KOPT-K1 (cell line): ENCODE results near the gene GUCY1A2.
"Not testable (repeated sequence)": the region's sequence is repeated elsewhere in the genome, so short reads cannot be mapped to it uniquely, and the experiment has no call there.

Source experiments
- H3K27ac ChIP-seq: fragments of 200-600 bp; sonication (generic); 2 replicates; pipeline ENCODE4 v1.5.1; 2016; ENCODE audit warnings: antibody characterized with exemption, mild to moderate bottlenecking, low read depth, low read length; ENCODE audit not compliant: poor library complexity, severe bottlenecking
- H3K36me3 ChIP-seq: fragments of 200-600 bp; sonication (generic); 2 replicates; pipeline ENCODE4 v1.5.1; 2017; ENCODE audit warnings: antibody characterized with exemption, mild to moderate bottlenecking, low read length, moderate library complexity; ENCODE audit not compliant: insufficient read depth
- H3K9me3 ChIP-seq: fragments of 200-600 bp; sonication (generic); 2 replicates; pipeline ENCODE4 v1.5.1; 2017; ENCODE audit warnings: antibody characterized with exemption, low read length, mild to moderate bottlenecking; ENCODE audit not compliant: insufficient read depth, poor library complexity, severe bottlenecking

Gene GUCY1A2

GRCh38 chr11:106794058-106794457 is 224.2 kb downstream of the GUCY1A2 start:
- H3K9me3 ChIP-seq, result no peaks in the 10 kb centered on the region
- H3K36me3 ChIP-seq, result no peaks in the 10 kb centered on the region
- H3K27ac ChIP-seq, result no peak overlapping the region

GRCh38 chr11:106789406-106789805 is 228.9 kb downstream of the GUCY1A2 start:
- Histone ChIP-seq H3K9me3 (no peaks in the 10 kb centered on the region), H3K27ac (no peak overlapping the region), H3K36me3 (no peaks in the 10 kb centered on the region)

GRCh38 chr11:106787454-106787853 is 230.8 kb downstream of the GUCY1A2 start:
- Histone ChIP-seq H3K27ac (no peak overlapping the region), H3K9me3 (no peaks in the 10 kb centered on the region), H3K36me3 (no peaks in the 10 kb centered on the region)

GRCh38 chr11:106785913-106786650 is 232.2 kb downstream of the GUCY1A2 start:
- Histone ChIP-seq H3K27ac (no peak overlapping the region), H3K9me3 (no peaks in the 10 kb centered on the region), H3K36me3 (no peaks in the 10 kb centered on the region)

GRCh38 chr11:106777302-106777701 is 241.0 kb downstream of the GUCY1A2 start:
- H3K9me3 ChIP-seq, H3K36me3 ChIP-seq, H3K27ac ChIP-seq: not testable (repeated sequence)

DNA sequence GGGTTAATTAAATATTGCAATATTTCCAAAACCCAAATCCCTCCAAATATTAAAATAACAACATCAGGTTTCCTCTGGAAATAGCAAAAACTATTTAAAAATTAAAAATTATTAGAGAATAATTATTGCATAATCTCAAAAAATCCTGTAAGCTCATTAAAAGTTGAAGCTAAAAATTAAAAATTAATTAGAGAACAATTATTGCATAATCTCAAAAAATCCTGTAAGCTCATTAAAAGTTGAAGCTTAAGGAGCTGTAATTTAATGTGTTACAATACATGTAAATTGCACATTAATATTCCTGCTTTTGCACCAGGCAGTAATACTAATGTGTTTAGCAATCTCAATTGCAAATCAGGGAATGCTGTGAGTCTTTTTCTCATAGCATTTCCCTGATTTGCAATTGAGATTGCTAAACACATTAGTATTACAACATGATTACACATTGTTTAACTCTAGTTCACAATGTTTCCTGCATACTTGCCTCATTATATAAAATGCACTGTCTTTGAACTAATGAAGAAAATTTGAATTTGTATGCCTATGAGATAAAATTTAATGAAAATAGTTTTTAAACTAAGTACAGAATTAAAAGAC is 247.7 kb downstream of the GUCY1A2 start:
- no peak overlapping the region for H3K27ac ChIP-seq
- H3K9me3 ChIP-seq, result no peaks in the 10 kb centered on the region
- H3K36me3 ChIP-seq, result no peaks in the 10 kb centered on the region

GRCh38 chr11:106765469-106766258 is 252.6 kb downstream of the GUCY1A2 start:
- Histone ChIP-seq H3K36me3 (no peaks in the 10 kb centered on the region), H3K27ac (no peak overlapping the region), H3K9me3 (no peaks in the 10 kb centered on the region)

DNA sequence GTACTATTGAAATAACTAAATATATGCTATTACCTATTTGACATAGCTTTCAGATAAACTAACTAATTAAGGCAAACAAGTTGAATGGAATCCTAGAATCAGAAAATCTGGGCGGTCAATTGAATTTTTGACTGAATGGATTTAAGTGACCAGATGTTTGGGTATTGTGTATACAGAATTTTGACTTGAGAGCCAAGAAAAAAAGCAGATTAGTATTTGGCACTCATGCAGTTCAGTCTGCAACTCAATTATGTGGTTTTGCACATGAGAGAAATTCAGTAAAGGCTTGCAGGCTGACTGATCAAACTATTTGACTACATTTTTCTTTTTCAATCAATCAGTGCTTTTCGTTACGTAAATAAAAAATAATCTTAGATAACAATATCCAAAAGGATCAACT is 254.8 kb downstream of the GUCY1A2 start:
- H3K36me3 ChIP-seq, result no peaks in the 10 kb centered on the region
- H3K27ac ChIP-seq, result no peak overlapping the region
- H3K9me3 ChIP-seq, result no peaks in the 10 kb centered on the region

- Histone ChIP-seq H3K36me3 (no peaks in the 10 kb centered on the region), H3K9me3 (no peaks in the 10 kb centered on the region), H3K27ac (no peak overlapping the region)
Measured at GRCh38 chr11:106761745-106762144, 256.5 kb downstream of the GUCY1A2 start.

- Histone ChIP-seq H3K36me3 (no peaks in the 10 kb centered on the region), H3K27ac (no peak overlapping the region), H3K9me3 (no peaks in the 10 kb centered on the region)
Measured at GRCh38 chr11:106761240-106761639, 257.0 kb downstream of the GUCY1A2 start.

- H3K27ac ChIP-seq, result no peak overlapping the region
Measured at GRCh38 chr11:106748059-106748458, 270.2 kb downstream of the GUCY1A2 start.

DNA sequence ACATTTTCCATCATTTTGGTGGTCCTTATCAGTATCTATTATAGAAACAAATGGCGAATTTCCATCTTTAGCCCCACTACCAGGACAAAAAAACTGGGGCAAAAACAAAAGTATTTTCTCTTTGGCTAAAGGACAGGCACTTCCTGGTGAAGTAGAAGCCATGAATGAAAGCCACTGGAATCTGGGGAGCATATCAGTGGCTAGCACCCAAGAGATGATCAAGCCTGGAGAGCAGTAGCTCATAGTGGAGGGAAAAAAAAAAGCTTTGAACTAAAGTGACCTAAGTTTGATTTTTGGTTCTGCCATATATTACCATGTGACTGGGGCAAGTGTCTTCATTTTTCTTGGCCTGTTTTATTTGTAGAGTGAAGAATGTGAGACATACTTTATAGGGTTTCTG is 272.3 kb downstream of the GUCY1A2 start:
- H3K9me3 ChIP-seq, result no peaks in the 10 kb centered on the region
- H3K36me3 ChIP-seq, result no peaks in the 10 kb centered on the region
- H3K27ac ChIP-seq, result no peak overlapping the region

More at GRCh38 chr11:106748059-106748458, 270.2 kb downstream of the GUCY1A2 start:
- Histone ChIP-seq H3K9me3 (no peaks in the 10 kb centered on the region), H3K36me3 (no peaks in the 10 kb centered on the region)

GRCh38 chr11:106733635-106734034 is 284.6 kb downstream of the GUCY1A2 start:
- H3K27ac ChIP-seq, result no peak overlapping the region
- H3K36me3 ChIP-seq, result no peaks in the 10 kb centered on the region
- peaks cover 6% of the 10 kb centered on the region for H3K9me3 ChIP-seq

DNA sequence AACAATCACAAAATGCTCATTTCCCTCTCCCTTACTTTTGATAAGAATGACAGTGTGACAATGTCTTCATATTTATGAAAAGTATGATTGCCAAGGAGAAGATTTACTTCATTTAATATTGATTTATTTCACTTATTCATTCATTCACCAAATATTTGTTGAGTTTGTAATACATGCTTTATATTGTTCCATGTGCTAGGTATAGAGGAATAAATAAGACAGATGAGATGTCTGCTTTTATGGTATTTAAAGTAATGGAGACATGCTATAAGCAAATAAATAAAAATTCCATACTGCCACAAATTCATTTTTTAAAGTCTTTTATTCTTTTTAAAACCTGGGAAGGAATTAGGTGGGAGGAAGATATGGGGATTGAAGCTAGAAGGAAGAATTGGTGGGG is 289.4 kb downstream of the GUCY1A2 start:
- Histone ChIP-seq H3K27ac (no peak overlapping the region), H3K36me3 (no peaks in the 10 kb centered on the region), H3K9me3 (no peaks in the 10 kb centered on the region)

DNA sequence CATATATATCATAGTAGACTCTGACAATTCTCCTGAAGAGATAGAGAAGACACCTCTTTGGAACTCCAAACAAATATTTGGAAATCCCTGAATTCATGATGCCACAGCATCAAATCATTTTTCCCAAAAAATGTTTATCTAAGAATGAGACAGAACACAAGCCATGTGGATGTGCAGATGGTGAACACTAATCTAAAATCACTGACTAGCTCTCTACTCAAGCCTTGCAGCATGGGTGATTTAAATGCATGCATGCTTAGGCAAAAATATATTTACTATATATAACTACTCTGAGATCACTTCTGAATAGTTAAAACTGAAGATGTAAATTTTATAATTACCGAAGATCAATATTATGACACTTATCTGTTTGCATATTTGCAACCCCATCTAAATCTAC is 289.9 kb downstream of the GUCY1A2 start:
- H3K27ac ChIP-seq, result no peak overlapping the region
- H3K9me3 ChIP-seq, result no peaks in the 10 kb centered on the region
- H3K36me3 ChIP-seq, result no peaks in the 10 kb centered on the region
